ENCODE results near the gene WFDC12.

DNA sequence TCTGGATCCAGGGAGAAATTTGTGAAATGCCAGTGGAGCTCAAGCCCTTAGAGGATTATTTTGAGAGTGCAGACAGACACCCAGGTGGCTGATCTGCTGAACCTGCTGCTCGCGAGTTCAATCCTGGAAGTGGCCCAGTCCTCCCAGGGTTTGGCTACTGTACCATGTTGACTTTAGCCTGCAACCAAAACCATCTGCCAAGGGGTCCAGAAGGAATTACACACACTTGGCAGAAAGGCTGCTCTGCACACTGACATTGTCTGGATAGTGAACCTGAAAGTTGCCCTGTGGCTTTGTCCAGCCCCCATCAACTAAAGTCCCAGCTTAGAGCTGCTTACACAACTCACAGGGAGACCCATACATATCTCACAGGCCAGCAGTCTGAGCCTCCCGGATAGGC lies 28.9 kb upstream of the WFDC12 start:
- TF ChIP-seq, protein P1, sequence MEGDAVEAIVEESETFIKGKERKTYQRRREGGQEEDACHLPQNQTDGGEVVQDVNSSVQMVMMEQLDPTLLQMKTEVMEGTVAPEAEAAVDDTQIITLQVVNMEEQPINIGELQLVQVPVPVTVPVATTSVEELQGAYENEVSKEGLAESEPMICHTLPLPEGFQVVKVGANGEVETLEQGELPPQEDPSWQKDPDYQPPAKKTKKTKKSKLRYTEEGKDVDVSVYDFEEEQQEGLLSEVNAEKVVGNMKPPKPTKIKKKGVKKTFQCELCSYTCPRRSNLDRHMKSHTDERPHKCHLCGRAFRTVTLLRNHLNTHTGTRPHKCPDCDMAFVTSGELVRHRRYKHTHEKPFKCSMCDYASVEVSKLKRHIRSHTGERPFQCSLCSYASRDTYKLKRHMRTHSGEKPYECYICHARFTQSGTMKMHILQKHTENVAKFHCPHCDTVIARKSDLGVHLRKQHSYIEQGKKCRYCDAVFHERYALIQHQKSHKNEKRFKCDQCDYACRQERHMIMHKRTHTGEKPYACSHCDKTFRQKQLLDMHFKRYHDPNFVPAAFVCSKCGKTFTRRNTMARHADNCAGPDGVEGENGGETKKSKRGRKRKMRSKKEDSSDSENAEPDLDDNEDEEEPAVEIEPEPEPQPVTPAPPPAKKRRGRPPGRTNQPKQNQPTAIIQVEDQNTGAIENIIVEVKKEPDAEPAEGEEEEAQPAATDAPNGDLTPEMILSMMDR (IDR thresholded peaks at IDR 0.05), result no peak
- TF ChIP-seq POLR2A (IDR thresholded peaks at IDR 0.05) (no peak), POLR2AphosphoS5 (IDR thresholded peaks at IDR 0.05) (no peak)
